ENCODE data around the gene SYNE3. TPM values are rescaled to one million over a fixed set of nuclear protein-coding genes. Genes with fewer than 3 reads are reported as not detected.

SYNE3 gene
- total RNA-seq, 1 experiment from 2014 or later, result 6.2 TPM

DNA sequence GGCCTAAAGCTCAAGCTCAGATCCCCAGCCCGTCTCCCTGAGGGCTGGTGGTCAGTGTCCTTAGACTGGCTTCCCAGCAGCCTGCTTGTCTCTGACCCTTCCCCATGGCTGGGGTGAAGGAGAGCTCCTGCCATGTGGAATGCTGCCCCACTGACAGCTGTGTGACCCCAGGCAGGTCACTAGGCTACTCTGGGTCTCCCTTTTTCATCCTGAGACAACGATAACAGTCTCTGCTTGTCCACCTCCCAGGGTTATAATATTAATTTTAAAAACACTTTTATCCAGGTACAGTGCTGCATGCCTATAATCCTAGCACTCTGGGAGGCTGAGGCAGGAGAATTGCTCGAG is 47.3 kb downstream of the SYNE3 start:
- no peaks in the 10 kb centered on the region for H3K27me3 ChIP-seq (ENCODE audit: control insufficient read depth, insufficient read depth, low read length)
- H3K4me3 ChIP-seq (ENCODE audit: low read depth in 2 of 2, low read length in 2 of 2), result no peak overlapping the region
- BruUV-seq (replicated peaks), result no TSS peak
- H3K4me1 ChIP-seq (ENCODE audit: control insufficient read depth, insufficient read depth, low read length), result no peaks in the 10 kb centered on the region
- H3K9me3 ChIP-seq (ENCODE audit: control insufficient read depth, insufficient read depth, low read depth, low read length), result no peaks in the 10 kb centered on the region
- ChIA-PET POLR2A (no interaction called here), CTCF (no interaction called here)
- no peak overlapping the region for H3K27ac ChIP-seq (ENCODE audit: low read length)
- in situ Hi-C loops (cut with HindIII; ENCODE audit: low pct_unique_long_range_greater_than_20kb, low sequenced_read_pairs), result no loop called here
- ATAC-seq, result no peak
- no peaks in the 10 kb centered on the region for H3K36me3 ChIP-seq (ENCODE audit: control insufficient read depth, insufficient read depth, low read length)
- no peak for DNase-seq (ENCODE audit: low read depth, low spot score)
- intact Hi-C loops (cut with micrococcal nuclease; ENCODE audit: unreplicated experiment), result no loop called here
- TF ChIP-seq POLR2AphosphoS5 (IDR thresholded peaks at IDR 0.05; ENCODE audit: low read depth, low read length), result no peak

DNA sequence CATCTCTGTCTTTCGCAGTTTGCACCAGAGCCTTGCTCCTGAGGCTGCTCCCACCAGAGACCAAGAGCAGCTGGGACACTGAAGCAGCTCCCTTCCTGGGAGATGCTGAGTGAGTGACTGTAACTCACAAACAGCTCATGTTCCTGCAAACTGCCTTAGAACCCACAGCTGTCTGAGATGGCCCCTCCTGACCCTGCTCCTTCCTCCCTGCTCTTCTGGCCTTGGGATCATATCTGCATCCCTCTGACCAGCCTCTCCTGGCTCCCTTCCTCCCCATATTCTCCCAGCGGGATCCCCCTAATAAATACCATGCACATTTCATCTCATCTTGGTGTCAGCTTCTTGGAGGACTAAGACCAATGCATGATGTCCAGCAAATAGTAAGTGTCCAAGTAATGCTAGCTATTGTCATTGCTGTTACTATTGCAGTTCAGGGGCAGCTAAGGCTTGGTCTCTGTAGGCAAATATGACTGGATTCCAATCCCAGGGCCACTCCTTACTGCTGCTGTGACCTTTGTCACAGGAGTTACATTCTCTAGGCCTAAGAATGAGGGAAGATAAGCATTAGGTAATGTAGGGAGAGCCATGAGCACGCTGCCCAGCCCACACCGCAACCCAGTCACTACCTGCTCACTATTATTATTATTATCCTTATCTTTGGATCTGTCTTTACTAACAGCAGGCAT is 47.9 kb downstream of the SYNE3 start:
- no peak for ATAC-seq
- POLR2A ChIA-PET, result no interaction called here
- CTCF ChIA-PET, result no interaction called here
- H3K27me3 ChIP-seq (ENCODE audit: control insufficient read depth, insufficient read depth, low read length), result no peaks in the 10 kb centered on the region
- no peak overlapping the region for H3K27ac ChIP-seq (ENCODE audit: low read length)
- no peaks in the 10 kb centered on the region for H3K4me1 ChIP-seq (ENCODE audit: control insufficient read depth, insufficient read depth, low read length)
- TF ChIP-seq TCF7L2 (IDR thresholded peaks at IDR 0.05; ENCODE audit: low read depth, low read length) (no peak), POLR2AphosphoS5 (IDR thresholded peaks at IDR 0.05; ENCODE audit: low read depth, low read length) (no peak), SIN3A (IDR thresholded peaks at IDR 0.05; ENCODE audit: borderline replicate concordance, insufficient read depth, low read depth, low read length) (no peak)
- TF ChIP-seq, protein P1, sequence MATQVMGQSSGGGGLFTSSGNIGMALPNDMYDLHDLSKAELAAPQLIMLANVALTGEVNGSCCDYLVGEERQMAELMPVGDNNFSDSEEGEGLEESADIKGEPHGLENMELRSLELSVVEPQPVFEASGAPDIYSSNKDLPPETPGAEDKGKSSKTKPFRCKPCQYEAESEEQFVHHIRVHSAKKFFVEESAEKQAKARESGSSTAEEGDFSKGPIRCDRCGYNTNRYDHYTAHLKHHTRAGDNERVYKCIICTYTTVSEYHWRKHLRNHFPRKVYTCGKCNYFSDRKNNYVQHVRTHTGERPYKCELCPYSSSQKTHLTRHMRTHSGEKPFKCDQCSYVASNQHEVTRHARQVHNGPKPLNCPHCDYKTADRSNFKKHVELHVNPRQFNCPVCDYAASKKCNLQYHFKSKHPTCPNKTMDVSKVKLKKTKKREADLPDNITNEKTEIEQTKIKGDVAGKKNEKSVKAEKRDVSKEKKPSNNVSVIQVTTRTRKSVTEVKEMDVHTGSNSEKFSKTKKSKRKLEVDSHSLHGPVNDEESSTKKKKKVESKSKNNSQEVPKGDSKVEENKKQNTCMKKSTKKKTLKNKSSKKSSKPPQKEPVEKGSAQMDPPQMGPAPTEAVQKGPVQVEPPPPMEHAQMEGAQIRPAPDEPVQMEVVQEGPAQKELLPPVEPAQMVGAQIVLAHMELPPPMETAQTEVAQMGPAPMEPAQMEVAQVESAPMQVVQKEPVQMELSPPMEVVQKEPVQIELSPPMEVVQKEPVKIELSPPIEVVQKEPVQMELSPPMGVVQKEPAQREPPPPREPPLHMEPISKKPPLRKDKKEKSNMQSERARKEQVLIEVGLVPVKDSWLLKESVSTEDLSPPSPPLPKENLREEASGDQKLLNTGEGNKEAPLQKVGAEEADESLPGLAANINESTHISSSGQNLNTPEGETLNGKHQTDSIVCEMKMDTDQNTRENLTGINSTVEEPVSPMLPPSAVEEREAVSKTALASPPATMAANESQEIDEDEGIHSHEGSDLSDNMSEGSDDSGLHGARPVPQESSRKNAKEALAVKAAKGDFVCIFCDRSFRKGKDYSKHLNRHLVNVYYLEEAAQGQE (IDR thresholded peaks at IDR 0.05; ENCODE audit: insufficient read depth in 1 of 2, low read depth in 2 of 2, low read length in 1 of 2), result no peak
- no peaks in the 10 kb centered on the region for H3K9me3 ChIP-seq (ENCODE audit: control insufficient read depth, insufficient read depth, low read depth, low read length)
- in situ Hi-C loops (cut with HindIII; ENCODE audit: low pct_unique_long_range_greater_than_20kb, low sequenced_read_pairs), result no loop called here
- BruUV-seq (replicated peaks), result no TSS peak
- intact Hi-C loops (cut with micrococcal nuclease; ENCODE audit: unreplicated experiment), result no loop called here
- no peak for DNase-seq (ENCODE audit: low read depth, low spot score)
- H3K4me3 ChIP-seq (ENCODE audit: low read depth in 2 of 2, low read length in 2 of 2), result no peak overlapping the region
- no peaks in the 10 kb centered on the region for H3K36me3 ChIP-seq (ENCODE audit: control insufficient read depth, insufficient read depth, low read length)

DNA sequence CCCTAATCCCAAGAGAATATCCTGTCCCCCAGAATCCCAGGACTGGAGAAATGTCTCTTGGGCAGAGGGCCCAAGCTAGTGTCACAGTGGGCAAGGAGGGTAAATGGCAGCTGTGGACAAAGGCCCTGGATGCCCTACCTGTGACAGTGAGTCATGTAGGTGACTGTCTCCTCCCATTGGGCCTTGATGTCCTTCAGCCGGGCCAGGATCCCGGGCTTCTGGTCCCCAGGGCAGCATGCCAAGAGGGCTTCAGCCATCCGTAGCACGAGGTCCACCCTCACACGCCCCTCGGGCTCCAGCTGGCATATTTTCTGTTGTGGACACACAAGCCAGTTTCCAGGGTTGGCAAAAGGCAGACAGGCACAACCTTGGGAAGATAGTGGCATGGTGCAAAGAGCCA is 48.8 kb downstream of the SYNE3 start:
- no peaks in the 10 kb centered on the region for H3K9me3 ChIP-seq (ENCODE audit: control insufficient read depth, insufficient read depth, low read depth, low read length)
- ATAC-seq, result no peak
- intact Hi-C loops (cut with micrococcal nuclease; ENCODE audit: unreplicated experiment), result no loop called here
- no peak overlapping the region for H3K4me3 ChIP-seq (ENCODE audit: low read depth in 2 of 2, low read length in 2 of 2)
- no peaks in the 10 kb centered on the region for H3K4me1 ChIP-seq (ENCODE audit: control insufficient read depth, insufficient read depth, low read length)
- in situ Hi-C loops (cut with HindIII; ENCODE audit: low pct_unique_long_range_greater_than_20kb, low sequenced_read_pairs), result no loop called here
- H3K27me3 ChIP-seq (ENCODE audit: control insufficient read depth, insufficient read depth, low read length), result no peaks in the 10 kb centered on the region
- no peak for DNase-seq (ENCODE audit: low read depth, low spot score)
- ChIA-PET CTCF (no interaction called here), POLR2A (no interaction called here)
- H3K36me3 ChIP-seq (ENCODE audit: control insufficient read depth, insufficient read depth, low read length), result no peaks in the 10 kb centered on the region
- TF ChIP-seq POLR2AphosphoS5 (IDR thresholded peaks at IDR 0.05; ENCODE audit: low read depth, low read length), result no peak
- TF ChIP-seq SIN3A (IDR thresholded peaks at IDR 0.05; ENCODE audit: borderline replicate concordance, insufficient read depth, low read depth, low read length), result no peak
- TF ChIP-seq, protein P2, sequence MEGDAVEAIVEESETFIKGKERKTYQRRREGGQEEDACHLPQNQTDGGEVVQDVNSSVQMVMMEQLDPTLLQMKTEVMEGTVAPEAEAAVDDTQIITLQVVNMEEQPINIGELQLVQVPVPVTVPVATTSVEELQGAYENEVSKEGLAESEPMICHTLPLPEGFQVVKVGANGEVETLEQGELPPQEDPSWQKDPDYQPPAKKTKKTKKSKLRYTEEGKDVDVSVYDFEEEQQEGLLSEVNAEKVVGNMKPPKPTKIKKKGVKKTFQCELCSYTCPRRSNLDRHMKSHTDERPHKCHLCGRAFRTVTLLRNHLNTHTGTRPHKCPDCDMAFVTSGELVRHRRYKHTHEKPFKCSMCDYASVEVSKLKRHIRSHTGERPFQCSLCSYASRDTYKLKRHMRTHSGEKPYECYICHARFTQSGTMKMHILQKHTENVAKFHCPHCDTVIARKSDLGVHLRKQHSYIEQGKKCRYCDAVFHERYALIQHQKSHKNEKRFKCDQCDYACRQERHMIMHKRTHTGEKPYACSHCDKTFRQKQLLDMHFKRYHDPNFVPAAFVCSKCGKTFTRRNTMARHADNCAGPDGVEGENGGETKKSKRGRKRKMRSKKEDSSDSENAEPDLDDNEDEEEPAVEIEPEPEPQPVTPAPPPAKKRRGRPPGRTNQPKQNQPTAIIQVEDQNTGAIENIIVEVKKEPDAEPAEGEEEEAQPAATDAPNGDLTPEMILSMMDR (IDR thresholded peaks at IDR 0.05), result no peak
- TF ChIP-seq TCF7L2 (IDR thresholded peaks at IDR 0.05; ENCODE audit: low read depth, low read length), result no peak
- TF ChIP-seq, protein P1 (IDR thresholded peaks at IDR 0.05; ENCODE audit: insufficient read depth in 1 of 2, low read depth in 2 of 2, low read length in 1 of 2), result no peak
- no TSS peak for BruUV-seq (replicated peaks)
- H3K27ac ChIP-seq (ENCODE audit: low read length), result no peak overlapping the region
